GM13977 (cell line): ENCODE data around the gene RASGRF1.

Source experiments
- DNase-seq: peaks from one replicate; pipeline ENCODE4 v3.0.0; 2012; ENCODE audit warnings: low spot score
- CTCF ChIP-seq: IDR thresholded peaks from 2 replicates; pipeline ENCODE4 v1.5.1; 2012; ENCODE audit warnings: mild to moderate bottlenecking, control low read depth; ENCODE audit not compliant: insufficient read depth; ENCODE audit errors: extremely low read depth, missing control alignments
- in situ Hi-C: fragments of 300-500 bp; cut with MboI; formaldehyde crosslinking; loops from one replicate; pipeline ENCODE4 v1.12.0; 2022; ENCODE audit warnings: low sequenced_read_pairs, low pct_unique_long_range_greater_than_20kb, mixed read lengths, inconsistent platforms; ENCODE audit not compliant: unreplicated experiment

The RASGRF1 gene

GRCh38 chr15:79082363-79083070 is 8.1 kb downstream of the RASGRF1 start:
- no peak for TF ChIP-seq CTCF
- in situ Hi-C loops, result no loop called here
- no peak for DNase-seq

DNA sequence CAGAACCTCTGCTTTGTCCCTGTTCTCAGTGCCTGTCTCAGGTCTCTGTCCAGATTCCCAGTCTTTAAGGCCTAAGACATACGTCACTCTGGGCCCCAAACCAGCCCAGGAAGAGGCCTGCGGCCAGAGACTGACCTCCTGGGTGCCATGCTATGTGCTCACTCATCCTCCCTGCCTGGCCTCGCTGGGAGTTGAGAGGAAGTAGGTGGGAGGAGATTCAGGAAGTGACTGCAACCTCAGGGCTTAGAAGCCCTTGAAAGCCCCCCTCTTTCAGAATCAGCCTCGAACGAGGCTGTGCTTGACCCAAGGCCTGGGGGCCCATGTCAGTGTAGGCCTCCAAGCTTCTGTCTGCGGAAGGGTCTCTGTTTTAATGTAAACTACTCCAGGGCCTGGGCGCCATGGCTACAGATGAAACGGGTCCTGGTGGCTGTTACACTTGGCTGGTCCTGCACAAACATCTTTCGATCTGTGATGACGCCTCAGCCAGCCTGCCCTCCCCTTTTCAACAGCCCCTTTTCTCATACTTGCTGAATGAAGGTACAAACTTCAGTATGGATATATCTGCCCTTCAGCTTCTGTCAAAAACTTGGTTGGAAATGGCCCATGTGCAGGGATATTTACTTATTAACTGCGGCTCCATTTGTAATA is 11.7 kb downstream of the RASGRF1 start:
- in situ Hi-C loops, result no loop called here
- no peak for TF ChIP-seq CTCF
- peak; percentile 48 for DNase-seq

DNA sequence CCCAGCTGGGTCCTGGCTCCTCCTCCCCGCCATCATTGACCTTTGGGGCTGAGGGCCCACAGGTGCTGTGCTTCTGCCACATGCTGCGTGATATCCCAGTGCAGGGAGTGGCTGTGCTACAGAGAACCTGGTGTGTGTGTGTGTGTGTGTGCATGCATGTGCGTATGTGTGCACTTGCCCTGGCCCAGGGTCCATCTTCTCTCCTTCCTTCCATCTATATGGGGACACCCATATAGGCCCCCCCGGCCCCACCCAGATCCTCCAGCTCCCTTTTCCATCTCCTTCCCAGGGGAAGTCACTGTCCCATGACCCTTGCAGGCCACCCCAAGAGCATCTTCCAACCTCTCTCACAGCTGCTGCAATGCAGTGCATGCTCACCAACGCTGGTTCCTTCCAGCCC is 12.6 kb downstream of the RASGRF1 start:
- in situ Hi-C loops, result no loop called here
- DNase-seq, result no peak

DNA sequence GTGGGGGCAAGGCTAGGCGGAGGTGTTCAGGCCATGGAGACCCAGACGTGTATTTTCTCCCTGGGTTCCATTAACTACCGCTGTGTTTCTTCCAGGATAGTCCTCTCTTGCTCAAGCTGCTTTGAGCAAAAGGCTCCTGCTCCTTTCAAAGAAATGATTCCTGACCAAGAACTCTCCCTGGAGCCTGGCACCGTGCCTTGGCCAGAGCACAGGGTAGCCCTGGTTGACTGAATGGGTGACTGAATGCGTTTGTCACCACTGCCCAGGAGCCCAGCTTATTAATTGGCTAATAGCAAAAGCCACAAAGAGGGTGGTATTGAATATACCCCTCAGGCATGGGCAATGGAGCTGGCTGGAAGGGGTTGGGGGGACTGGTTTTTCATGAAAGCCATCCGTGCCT is 13.9 kb downstream of the RASGRF1 start:
- DNase-seq, result no peak
- in situ Hi-C loops, result no loop called here
- no peak for TF ChIP-seq CTCF

More for the DNA sequence above, 12.6 kb downstream of the RASGRF1 start:
- no peak for TF ChIP-seq CTCF

- in situ Hi-C loops, result no loop called here
- DNase-seq, result no peak
- no peak for TF ChIP-seq CTCF
Observed at GRCh38 chr15:79075256-79075655, 15.3 kb downstream of the RASGRF1 start.

- no peak for TF ChIP-seq CTCF
- in situ Hi-C loops, result no loop called here
- no peak for DNase-seq
Observed at GRCh38 chr15:79073336-79073735, 17.2 kb downstream of the RASGRF1 start.
